ENCODE data around the gene JUND.

The JUND gene

DNA sequence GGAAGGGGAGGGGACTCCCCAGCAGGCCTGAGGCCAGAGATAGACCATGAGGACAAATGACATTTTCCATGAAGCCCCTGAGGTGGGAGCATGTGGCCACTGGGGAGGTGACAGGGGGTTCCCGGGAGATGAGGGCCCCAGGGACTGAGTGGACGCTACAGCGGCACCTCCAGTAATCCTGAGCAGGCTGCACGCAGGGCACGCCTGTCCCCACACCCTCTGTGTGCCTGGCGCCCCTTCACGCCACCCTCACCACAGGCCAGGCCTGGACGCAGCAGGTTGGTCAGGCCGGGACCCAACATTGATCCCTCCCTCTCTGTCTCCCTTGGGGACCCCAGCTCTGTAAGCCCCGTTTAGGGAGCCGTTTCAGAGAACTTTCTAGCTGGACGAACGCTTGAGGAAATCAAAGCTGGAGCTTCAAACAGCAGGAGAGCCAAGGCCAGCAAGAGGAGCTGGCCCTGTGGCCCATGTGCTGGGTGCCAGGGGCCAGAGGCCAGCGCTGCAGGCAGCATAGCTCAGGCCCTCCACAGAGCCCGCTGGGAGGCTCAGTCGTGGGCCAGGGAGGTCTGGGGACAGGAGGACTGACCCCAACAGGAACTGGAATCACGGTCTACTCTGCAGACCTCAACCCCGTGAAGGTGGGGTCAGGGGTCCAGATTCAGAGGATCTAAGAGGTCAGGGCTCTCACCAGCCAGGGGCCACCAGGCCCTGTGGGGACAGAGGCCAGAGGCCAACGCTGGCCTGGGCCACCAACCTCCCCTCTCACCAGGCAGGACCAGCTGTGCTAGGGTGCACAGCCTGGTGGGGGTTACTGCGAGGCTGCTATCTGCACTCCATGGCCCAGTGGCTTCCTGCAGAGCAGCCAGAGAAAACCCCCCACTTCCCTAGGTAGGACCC, 26.9 kb upstream of the JUND start:
- DNase-seq (ENCODE audit: low spot score), result no peak

DNA sequence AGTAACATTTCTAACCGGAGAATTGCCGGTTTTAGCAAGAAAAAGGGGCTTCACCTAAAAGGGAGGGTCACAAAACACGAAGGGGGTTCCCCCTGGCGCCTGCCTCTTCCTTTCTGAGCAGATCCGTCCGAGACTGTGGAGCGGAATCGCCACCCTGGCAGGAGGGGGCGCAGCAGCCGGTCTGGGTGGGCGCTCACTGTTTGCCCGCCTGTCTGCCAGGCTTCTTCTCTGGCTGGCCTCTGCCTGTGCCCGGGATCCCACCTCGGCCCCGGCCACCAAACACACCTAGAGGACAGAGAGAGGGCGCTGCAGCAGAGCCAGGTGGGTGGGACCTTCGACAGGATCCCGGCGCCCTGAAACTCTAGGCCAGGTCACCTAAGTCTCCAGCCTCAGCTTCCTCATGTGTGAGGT, 25.9 kb upstream of the JUND start:
- no peak for DNase-seq (ENCODE audit: low spot score)

DNA sequence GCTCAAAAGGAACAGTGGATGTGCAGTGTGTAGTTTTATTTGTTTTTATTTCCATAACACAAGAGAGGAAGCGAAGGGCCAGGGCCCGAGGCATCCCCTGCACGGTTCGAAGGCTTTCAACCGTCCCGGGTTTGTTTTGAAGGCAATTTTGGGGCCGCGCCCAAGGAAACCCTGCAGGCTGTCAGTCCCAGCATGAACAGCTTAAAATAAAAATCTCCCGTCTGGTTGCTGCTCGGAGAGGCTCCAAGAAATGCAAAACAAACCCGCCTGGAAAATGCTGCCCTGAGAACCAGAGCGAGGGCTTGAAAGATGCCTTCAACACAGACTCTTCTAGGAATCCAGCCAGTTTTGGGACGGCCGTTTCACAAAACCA, 25.5 kb upstream of the JUND start:
- peak; percentile 36 for DNase-seq (ENCODE audit: low spot score)

DNA sequence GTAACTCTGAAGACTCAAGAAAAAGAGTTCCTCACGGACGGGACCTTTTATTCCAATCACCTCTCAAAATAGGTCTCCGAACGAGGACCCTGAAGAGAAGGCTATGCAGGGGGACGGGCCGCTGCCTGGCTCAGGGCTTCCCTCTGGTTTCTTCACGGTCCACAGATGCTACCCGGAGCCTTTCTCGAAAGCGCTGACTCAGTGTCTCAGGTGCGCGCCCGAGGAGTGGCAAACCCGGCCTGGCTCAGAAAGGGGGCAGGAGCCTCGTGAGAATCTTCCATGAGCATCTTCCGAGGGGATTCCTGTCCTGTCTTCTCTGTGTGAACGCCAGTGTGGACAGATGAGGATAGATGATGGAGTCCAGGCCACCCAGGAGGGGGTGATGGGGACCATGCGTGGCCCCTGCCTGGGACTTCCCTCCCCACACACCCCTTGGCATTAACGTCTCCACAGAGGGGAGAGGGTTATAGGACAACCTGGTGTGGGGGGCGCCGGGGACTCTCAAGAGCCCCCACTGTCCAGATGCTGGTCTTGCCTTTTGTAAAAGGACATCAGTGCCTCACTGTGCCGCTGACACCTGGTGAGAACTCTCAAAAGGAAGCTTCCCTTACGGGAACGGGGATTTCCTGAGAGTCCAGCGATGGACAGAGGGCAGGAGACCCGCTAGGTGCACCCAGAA, 24.9 kb upstream of the JUND start:
- DNase-seq (ENCODE audit: low spot score), result no peak

- peak; percentile 75 for DNase-seq (ENCODE audit: low spot score)
Observed at GRCh38 chr19:18304458-18305310, 23.3 kb upstream of the JUND start.

DNA sequence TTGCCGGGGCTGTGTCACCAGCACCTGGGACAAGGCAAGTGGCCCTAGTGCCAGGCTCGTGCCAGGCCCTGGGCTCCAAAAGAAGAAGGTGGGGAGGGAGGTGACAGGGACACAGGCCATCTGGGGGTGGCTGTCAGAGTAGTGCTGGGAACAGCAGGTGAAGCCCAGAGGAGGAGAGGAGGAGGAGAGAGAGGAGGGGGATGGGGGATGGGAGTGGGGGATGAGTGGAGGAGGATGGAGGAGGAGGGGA, 22.7 kb upstream of the JUND start:
- peak; percentile 34 for DNase-seq (ENCODE audit: low spot score)

DNA sequence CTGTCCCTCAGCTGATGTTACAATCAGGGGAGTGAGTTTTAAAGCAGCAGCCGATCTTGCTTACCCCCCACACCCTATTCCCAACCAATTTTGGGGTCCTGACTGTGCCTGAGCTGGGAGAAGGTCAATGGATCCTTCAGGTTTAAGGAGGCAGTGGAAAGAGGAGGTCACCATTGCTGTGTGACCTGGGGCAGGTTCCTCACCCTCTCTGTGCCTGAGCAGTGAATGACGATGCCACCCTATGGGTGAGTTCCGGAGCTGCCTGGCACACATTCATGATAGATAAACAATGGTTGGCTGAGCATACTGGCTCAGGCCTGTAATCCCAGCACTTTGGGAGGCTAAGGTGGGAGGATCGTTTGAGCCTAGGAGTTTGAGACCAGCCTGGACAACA, 20.3 kb upstream of the JUND start:
- DNase-seq (ENCODE audit: low spot score), result no peak

GRCh38 chr19:18300930-18301717, 19.7 kb upstream of the JUND start:
- no peak for DNase-seq (ENCODE audit: low spot score)

DNA sequence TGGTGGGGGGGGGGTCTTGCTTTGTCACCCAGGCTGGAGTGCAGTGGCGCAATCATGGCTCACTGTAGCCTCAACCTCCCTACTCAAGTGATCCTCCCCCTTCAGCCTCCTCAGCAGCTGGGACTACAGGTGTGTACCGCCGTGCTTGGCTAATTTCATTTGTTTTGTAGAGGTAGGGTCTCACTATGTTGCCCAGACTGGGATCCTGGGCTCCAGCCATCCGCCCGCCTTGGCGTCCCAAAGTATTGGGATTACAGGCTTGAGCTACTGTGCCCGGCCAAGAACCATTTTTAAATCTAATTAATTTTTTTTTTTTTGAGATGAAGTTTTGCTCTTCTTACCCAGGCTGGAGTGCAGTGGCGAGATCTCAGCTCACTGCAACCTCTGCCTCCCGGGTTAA, 18.2 kb upstream of the JUND start:
- no peak for DNase-seq (ENCODE audit: low spot score)

DNA sequence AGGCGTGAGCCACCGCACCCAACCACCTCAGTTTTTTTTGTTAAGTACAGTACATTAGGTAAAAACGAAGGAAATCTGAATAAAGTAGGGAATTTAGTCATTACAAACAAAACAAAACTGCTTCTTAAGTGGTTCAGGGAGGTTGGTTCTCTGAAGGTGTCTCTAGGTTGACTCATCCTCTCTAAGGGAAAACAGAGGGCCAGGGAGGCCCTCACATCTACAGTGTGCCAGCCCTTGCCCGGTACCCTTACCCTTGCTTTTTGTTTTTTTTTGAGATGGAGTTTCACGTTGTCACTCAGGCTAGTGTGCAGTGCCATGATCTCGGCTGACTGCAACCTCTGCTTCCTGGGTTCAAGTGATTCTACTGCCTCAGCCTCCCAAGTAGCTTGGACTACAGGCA, 17.2 kb upstream of the JUND start:
- no peak for DNase-seq (ENCODE audit: low spot score)

- no peak for DNase-seq (ENCODE audit: low spot score)
Observed at GRCh38 chr19:18297308-18297707, 15.9 kb upstream of the JUND start.

DNA sequence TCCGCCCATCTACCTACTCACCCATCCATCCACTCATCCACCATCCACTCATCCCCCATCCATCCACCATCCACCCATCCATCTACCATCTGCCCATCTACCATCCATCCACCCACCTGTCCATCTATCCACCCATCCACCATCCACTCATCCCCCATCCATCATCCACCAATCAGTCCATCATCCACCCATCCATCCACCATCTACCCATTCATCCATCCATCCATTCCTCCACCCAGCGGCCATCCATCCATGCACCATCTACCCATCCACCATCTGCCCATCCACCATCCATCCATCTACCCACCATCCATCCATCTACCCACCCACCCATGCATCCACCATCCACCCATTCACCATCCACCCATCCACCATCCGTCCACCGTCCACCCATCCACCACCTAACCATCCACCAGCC, 13.6 kb upstream of the JUND start:
- no peak for DNase-seq (ENCODE audit: low spot score)

DNA sequence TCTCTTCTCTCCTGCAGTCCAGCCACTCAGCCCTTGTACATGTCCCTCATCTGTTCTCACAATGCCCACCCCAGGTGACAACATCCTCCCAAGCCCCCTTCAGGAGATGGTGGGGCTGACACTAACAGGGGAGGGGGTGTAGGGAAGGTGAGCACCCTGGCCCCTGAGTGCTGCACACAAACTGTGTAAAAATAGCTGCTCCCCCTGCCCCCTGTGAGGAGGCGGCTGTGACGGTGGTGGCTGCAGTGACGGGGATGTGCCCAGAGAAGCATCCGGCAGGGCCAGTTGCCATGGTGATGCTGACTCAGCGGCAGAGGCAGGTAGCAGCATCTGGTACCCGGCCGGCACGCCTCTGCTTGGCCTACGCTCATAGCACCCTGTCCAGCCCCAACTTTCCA, 13.0 kb upstream of the JUND start:
- no peak for DNase-seq (ENCODE audit: low spot score)

DNA sequence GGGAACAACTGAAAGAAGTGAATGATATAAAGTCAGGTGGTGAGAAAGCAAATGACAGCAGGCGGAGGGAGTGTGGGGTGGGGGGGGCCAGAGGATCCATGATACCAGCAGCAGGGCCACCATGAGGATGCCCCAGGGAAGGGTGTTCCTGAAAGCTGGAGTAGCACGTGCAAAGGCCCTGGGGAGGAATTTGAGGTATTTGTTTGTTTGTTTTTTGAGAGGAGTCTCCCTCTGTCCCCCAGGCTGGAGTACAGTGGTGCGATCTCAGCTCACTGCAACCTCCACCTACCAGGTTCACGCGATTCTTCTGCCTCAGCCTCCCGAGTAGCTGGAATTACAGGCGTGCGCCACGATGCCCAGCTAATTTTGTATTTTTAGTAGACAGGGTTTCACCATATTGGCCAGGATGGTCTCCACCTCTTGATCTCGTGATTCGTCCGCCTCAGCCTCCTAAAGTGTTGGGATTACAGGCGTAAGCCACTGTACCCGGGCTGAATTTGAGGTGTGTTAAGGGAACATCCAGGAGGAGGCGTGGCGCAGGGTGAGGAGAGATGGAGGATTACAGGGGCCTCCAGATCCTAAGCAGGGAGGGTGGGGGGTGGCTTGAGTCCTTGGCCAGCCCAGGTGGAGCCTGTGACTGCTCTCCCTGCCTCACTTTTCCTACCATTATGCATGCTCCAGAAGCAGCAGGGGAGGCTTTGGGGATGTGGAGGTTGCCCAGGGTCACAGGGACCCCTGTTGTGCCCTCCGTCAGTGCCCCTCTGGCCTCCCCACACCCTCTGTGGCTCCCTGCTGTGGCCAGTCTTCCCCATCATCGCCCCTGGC, 12.4 kb upstream of the JUND start:
- DNase-seq (ENCODE audit: low spot score), result no peak

DNA sequence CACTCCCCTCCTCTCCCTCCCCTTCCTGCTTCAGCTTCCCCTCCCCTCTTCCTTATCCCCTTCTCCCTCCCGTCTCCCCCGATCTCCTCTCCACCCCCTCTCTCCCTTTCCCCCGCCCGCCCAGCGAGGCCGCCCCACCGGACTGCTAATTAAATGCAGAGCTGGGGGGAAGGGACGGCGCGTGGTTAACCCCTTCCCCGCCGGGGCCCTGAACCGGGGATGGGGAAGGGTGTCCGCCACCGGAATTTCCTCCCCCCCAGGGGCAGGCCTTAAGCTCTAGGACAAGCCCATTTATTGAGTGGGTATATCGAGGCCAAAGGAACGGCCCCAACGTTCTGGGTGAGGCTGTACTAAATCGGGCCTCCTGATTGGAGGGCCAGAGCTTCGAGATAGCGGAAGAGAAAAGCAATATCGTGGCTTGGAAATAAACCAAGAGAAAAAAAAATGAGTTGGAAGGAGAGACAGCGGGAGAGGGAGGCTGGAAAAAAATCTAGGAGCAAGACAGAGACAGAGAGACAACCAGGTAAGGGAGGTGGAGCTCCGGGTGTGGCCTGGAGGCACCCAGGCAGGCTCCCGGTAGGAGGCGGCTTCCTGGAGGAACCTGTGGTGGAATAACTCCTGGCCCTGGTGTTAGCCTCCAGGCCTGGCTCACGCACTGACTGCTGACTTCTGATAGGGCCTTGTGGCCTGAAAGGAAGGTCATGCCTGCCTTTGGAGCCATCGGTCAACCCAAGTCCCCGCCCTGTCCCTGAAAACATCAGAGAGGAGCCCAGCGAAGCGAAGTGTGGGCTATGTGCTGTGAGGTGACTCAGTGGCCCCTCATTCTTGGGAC, 11.6 kb upstream of the JUND start:
- peak; percentile 54 for DNase-seq (ENCODE audit: low spot score)

DNA sequence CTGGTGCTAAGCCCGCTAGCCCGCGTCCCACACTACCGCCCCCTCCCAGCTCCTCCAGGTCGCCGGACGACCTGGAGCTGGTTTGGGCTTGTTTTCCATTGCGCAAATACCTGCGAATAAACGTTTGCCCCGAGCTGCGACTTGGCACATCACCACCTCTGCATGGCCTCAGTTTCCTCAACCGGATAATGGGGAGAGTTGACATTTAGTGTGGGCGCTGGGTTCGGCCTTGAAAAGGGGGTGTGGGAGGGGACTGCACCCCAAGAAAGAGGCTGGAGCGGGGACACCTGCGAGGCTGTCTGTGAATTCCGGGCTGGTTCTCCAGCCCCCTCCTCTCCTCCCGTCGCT, 11.0 kb upstream of the JUND start:
- DNase-seq (ENCODE audit: low spot score), result no peak

DNA sequence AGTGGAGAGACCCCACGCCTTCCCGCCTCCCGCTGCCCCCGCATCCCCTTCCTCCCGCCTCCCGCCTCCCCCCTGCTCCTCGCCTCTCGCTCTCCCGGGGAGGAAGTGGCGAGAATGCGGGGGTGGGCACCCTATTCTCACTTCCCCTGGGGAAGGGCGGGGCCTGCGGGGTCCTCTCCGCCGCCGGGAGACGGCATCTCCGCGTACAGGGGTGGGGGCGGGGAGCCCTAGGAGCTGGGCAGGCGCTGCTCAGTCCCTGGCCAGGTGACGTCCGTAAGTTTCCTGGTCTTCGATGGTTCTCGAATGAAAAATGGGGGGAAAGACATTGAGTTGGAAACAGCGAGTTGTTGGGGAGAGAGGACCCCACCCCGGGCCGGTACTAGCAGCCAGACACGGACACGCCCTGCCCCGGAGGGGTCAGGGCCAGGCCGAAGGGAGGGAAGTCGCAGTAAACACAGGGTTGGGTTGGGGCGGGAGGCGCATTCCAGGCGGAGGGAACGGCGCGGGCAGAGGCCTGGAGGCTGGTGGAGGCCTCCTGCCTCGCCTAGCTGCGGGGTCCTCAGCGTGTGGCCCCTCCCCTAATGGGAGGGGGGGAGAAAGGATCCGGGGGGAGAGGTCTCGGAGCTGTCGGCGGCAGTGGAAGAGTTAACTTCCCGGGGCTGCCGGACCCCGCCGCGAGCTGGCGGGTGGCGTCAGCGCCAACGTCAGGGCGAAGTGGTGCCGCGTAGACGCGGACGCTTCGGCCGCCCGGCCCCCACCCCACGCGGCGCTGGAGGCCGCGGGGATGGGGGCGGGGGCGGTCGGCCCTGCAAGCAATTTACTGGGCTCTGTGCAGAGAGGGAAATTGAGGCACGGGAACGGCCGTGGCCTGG, 10.4 kb upstream of the JUND start:
- peak; percentile 71 for DNase-seq (ENCODE audit: low spot score)

GRCh38 chr19:18291019-18291524, 9.7 kb upstream of the JUND start:
- DNase-seq (ENCODE audit: low spot score), result no peak

DNA sequence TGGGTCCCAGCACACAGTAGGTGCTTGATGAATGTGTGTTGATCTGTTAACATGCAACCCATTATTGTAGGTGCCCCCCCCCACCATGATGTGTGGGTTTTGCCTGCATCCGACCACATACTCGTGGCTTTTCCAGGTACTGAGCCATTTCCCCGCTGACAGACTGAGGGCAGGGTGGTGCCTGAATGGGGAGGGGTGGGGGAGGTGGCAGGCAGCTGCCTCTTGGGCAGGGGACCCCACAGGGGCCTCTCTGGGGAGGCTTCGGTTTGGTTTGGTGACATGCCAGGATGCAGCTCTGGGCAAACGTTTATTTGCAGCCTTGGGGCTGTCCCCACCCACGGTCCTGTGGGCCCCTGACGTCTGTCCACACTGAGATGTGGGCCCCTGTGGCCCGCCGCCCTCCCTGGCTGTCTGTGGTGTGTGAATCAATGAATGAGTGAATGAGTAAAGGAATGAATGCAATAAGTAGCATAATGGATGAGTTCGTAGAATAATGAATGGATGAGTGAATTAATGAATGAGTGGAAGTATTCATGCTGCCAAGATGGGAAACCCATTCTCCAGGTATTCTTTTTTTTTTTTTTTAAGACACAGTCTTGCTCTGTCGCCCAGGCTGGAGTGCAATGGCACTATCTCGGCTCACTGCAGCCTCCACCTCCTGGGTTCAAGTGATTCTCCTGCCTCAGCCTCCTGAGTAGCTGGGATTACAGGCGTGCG, 9.0 kb upstream of the JUND start:
- DNase-seq (ENCODE audit: low spot score), result no peak
